K562 (cell line): ENCODE data around the gene MAN1B1. TPM values are rescaled to one million over a fixed set of nuclear protein-coding genes. Genes with fewer than 3 reads are reported as not detected.

Source experiments
- CHD4 ChIP-seq: fragments of 200-600 bp; sonication (generic); IDR thresholded peaks from 3 replicates; pipeline ENCODE4 v1.6.1; 2012; ENCODE audit warnings: low read depth, mild to moderate bottlenecking, mixed read lengths, low read length, inconsistent platforms; ENCODE audit not compliant: insufficient read depth, insufficient replicate concordance, poor library complexity, severe bottlenecking
- CHD7 ChIP-seq: fragments of 200-600 bp; sonication (generic); IDR thresholded peaks from one replicate; pipeline ENCODE4 v1.6.1; 2012; ENCODE audit warnings: mild to moderate bottlenecking, low read depth, low read length, inconsistent platforms
- ELF1 ChIP-seq: fragments of 200-800 bp; sonication (Bioruptor generic); IDR thresholded peaks from 2 replicates; pipeline ENCODE4 v1.6.1; 2016; ENCODE audit warnings: missing genetic modification characterization, missing compliant biosample characterization
- HDAC2 ChIP-seq: fragments of 450-650 bp; IDR thresholded peaks from 2 replicates; pipeline ENCODE4 v1.6.1; 2016; ENCODE audit warnings: mild to moderate bottlenecking
- HOXB6 ChIP-seq: fragments of 250-450 bp; sonication (Bioruptor Pico); IDR thresholded peaks from 2 replicates; pipeline ENCODE4 v1.5.1; 2022; ENCODE audit warnings: mild to moderate bottlenecking, borderline replicate concordance
- NR2C1 ChIP-seq, 2 experiments: fragments of 450-650 bp; IDR thresholded peaks; 2 replicates each; pipeline ENCODE4 v1.6.1; 2017; ENCODE audit warnings: mild to moderate bottlenecking in 2 of 2, antibody characterized with exemption in 1 of 2, inconsistent platforms in 1 of 2, missing compliant biosample characterization in 1 of 2, missing genetic modification characterization in 1 of 2
- PPARD ChIP-seq: fragments of 250-450 bp; sonication (Bioruptor Pico); IDR thresholded peaks from 2 replicates; pipeline ENCODE4 v1.8.0; 2022; ENCODE audit warnings: inconsistent platforms, mild to moderate bottlenecking, moderate library complexity
- PRDM10 ChIP-seq: fragments of 450-650 bp; IDR thresholded peaks from 2 replicates; pipeline ENCODE4 v1.6.1; 2018; ENCODE audit not compliant: partially characterized antibody
- TCF15 ChIP-seq: fragments of 250-450 bp; sonication (Bioruptor Pico); IDR thresholded peaks from 2 replicates; pipeline ENCODE4 v1.8.0; 2022; ENCODE audit warnings: moderate library complexity, mild to moderate bottlenecking, inconsistent platforms
- YY1 ChIP-seq, 3 experiments: IDR thresholded peaks; 2 replicates each; pipeline ENCODE4 v1.6.1; 2011; ENCODE audit warnings: low read length in 2 of 3, mild to moderate bottlenecking in 2 of 3, moderate library complexity in 2 of 3, borderline replicate concordance in 1 of 3, control low read depth in 1 of 3, low read depth in 1 of 3; ENCODE audit not compliant: insufficient read depth in 3 of 3, insufficient replicate concordance in 2 of 3, control insufficient read depth in 1 of 3, insufficient read length in 1 of 3; ENCODE audit errors: extremely low read depth in 1 of 3
- polyA plus RNA-seq, 8 experiments: library from polyadenylated mRNA; depleted of rRNA in 4 of 8; stranded (reverse) in 5 of 8; unstranded in 3 of 8; fragments of >200 nt; fragmentation: Nextera tagmentation in 2 of 8; fragmentation: Illumina TruSeq in 1 of 8; extraction: Ambion mirVana in 2 of 8; extraction: Trizol in 1 of 8; gene quantifications; 2 replicates each; pipeline versions ENCODE4 v1.2.1 to v1.2.3, GENCODE V29; 2011 to 2014; ENCODE audit warnings: inconsistent platforms in 1 of 8, missing spikeins in 1 of 8
- total RNA-seq, 7 experiments: library from RNA; depleted of rRNA in 6 of 7; stranded (reverse); fragments of >200 nt in 6 of 7; fragmentation: Illumina TruSeq in 2 of 7; extraction: Trizol in 2 of 7; gene quantifications; 2 replicates each; pipeline versions ENCODE4 v1.2.1 to v1.2.3, GENCODE V29; 2011 to 2021; ENCODE audit warnings: low replicate concordance in 1 of 7

Gene MAN1B1
- total and polyA plus RNA-seq, 9 of the 15 experiments (the other 6 are each of a cell fraction or from before 2014, with no cell fraction given), result 0.55 to 36.6 (median 27.3) TPM

- TF ChIP-seq CHD7 (no peak), HDAC2 (peak; percentile 52; the same call in 1 of the 2 replicates), CHD4 (peak; percentile 57), TCF15 (no peak), HOXB6 (CRISPR knock-in tag) (no peak), NR2C1 (IDR thresholded peaks at IDR 0.05) (no peak), NR2C1 (tag; IDR thresholded peaks at IDR 0.05) (no peak), ELF1 (tag) (no peak), YY1 (IDR thresholded peaks at IDR 0.05; ENCODE audit: borderline replicate concordance in 1 of 3, control insufficient read depth in 1 of 3, extremely low read depth in 1 of 3, insufficient read depth in 3 of 3, insufficient read length in 1 of 3, insufficient replicate concordance in 2 of 3, low read depth in 1 of 3, low read length in 2 of 3) (peak in 1 of 3 experiments; percentile 32), PPARD (CRISPR knock-in tag) (no peak), PRDM10 (no peak)
Measured at GRCh38 chr9:137067860-137068538, 18.8 kb upstream of the MAN1B1 start (continued).
